Neural cell (in vitro differentiated cells): Measurements from ENCODE around the gene RAB15. TPM values are rescaled to one million over a fixed set of nuclear protein-coding genes. Genes with fewer than 3 reads are reported as not detected.
A peak's percentile ranks its signal among the peaks of the same experiment; 100 is the strongest.

ENCODE experiments used
- H2AFZ ChIP-seq: fragments of 200-600, 300-800 bp; sonication (generic), shearing (Covaris generic); 2 replicates; pipeline ENCODE4 v1.6.0; 2014; ENCODE audit warnings: low read depth, mild to moderate bottlenecking, antibody characterized with exemption, low read length, moderate library complexity
- H3F3A ChIP-seq: fragments of 200-600 bp; shearing (Covaris generic); 2 replicates; pipeline ENCODE4 v1.6.1; 2016; ENCODE audit warnings: mild to moderate bottlenecking, moderate library complexity, mixed read lengths, antibody characterized with exemption, low read length; ENCODE audit not compliant: insufficient read depth, poor library complexity, severe bottlenecking
- H3K27ac ChIP-seq: fragments of 200-600, 300-800 bp; sonication (generic), shearing (Covaris generic); 2 replicates; pipeline ENCODE4 v1.5.1; 2014; ENCODE audit warnings: mild to moderate bottlenecking, low read length, moderate library complexity
- H3K27me3 ChIP-seq: fragments of 300-800, 200-600 bp; sonication (generic), shearing (Covaris generic); 2 replicates; pipeline ENCODE4 v1.6.0; 2014; ENCODE audit warnings: mild to moderate bottlenecking, low read depth, low read length, moderate library complexity; ENCODE audit not compliant: insufficient read depth
- H3K36me3 ChIP-seq: fragments of 300-800, 200-600 bp; sonication (generic), shearing (Covaris generic); 2 replicates; pipeline ENCODE4 v1.5.1; 2014; ENCODE audit warnings: mild to moderate bottlenecking, antibody characterized with exemption, low read length, moderate library complexity; ENCODE audit not compliant: insufficient read depth
- H3K4me2 ChIP-seq: fragments of 300-800, 200-600 bp; sonication (generic), shearing (Covaris generic); 2 replicates; pipeline ENCODE4 v1.6.0; 2014; ENCODE audit warnings: mild to moderate bottlenecking, low read length
- H3K4me3 ChIP-seq: fragments of 300-800, 200-600 bp; sonication (generic), shearing (Covaris generic); 2 replicates; pipeline ENCODE4 v1.5.1; 2014; ENCODE audit warnings: mild to moderate bottlenecking, low read length, moderate library complexity
- H3K79me2 ChIP-seq: fragments of 200-600 bp; shearing (Covaris generic); replicated peaks from 2 replicates; pipeline ENCODE4 v1.6.0; 2014; ENCODE audit warnings: mild to moderate bottlenecking, low read length, moderate library complexity; ENCODE audit not compliant: insufficient read depth
- H3K9ac ChIP-seq: fragments of 300-800, 200-600 bp; sonication (generic), shearing (Covaris generic); 2 replicates; pipeline ENCODE4 v1.6.1; 2016; ENCODE audit warnings: mild to moderate bottlenecking, low read length, mixed read lengths
- H3K9me2 ChIP-seq: fragments of 200-600 bp; shearing (Covaris generic); 2 replicates; pipeline ENCODE4 v1.6.1; 2016; ENCODE audit warnings: mild to moderate bottlenecking, low read length, mixed read lengths; ENCODE audit not compliant: insufficient read depth
- H3K9me3 ChIP-seq: fragments of 200-600, 300-800 bp; sonication (generic), shearing (Covaris generic); 2 replicates; pipeline ENCODE4 v1.6.1; 2016; ENCODE audit warnings: mild to moderate bottlenecking, mixed run types, low read length, moderate library complexity, mixed read lengths
- H4K20me1 ChIP-seq: fragments of 200-600 bp; shearing (Covaris generic); 2 replicates; pipeline ENCODE4 v1.6.1; 2016; ENCODE audit warnings: mild to moderate bottlenecking, mixed run types; ENCODE audit not compliant: insufficient read depth
- CTCF ChIP-seq: fragments of 450-650 bp; IDR thresholded peaks from 2 replicates; pipeline ENCODE4 v1.5.1; 2014; ENCODE audit warnings: antibody characterized with exemption, mild to moderate bottlenecking, moderate library complexity; ENCODE audit not compliant: poor library complexity, severe bottlenecking
- EP300 ChIP-seq: fragments of 450-650 bp; conservative IDR thresholded peaks from 2 replicates; pipeline ENCODE4 v1.6.1; 2014; ENCODE audit warnings: antibody characterized with exemption, mild to moderate bottlenecking, moderate library complexity; ENCODE audit not compliant: poor library complexity, severe bottlenecking
- EZH2 ChIP-seq: fragments of 200-600, 300-800 bp; shearing (Covaris generic), sonication (generic); IDR thresholded peaks from 2 replicates; pipeline ENCODE4 v1.6.1; 2014; ENCODE audit warnings: antibody characterized with exemption, low read length, borderline replicate concordance, mild to moderate bottlenecking; ENCODE audit not compliant: insufficient read depth, poor library complexity, severe bottlenecking
- MXI1 ChIP-seq: fragments of 450-650 bp; conservative IDR thresholded peaks from 2 replicates; pipeline ENCODE4 v1.6.1; 2014; ENCODE audit warnings: antibody characterized with exemption, mild to moderate bottlenecking; ENCODE audit not compliant: poor library complexity, severe bottlenecking
- POLR2AphosphoS5 ChIP-seq: IDR thresholded peaks from 2 replicates; pipeline ENCODE4 v1.6.1; 2012
- RAD21 ChIP-seq: fragments of 450-650 bp; conservative IDR thresholded peaks from 2 replicates; pipeline ENCODE4 v1.6.1; 2014; ENCODE audit warnings: antibody characterized with exemption, mild to moderate bottlenecking, moderate library complexity
- REST ChIP-seq: IDR thresholded peaks from 2 replicates; pipeline ENCODE4 v1.6.1; 2012; ENCODE audit warnings: borderline replicate concordance
- SMC3 ChIP-seq: fragments of 450-650 bp; conservative IDR thresholded peaks from 2 replicates; pipeline ENCODE4 v1.6.1; 2014; ENCODE audit warnings: antibody characterized with exemption, mild to moderate bottlenecking, moderate library complexity; ENCODE audit not compliant: poor library complexity
- TAF1 ChIP-seq: IDR thresholded peaks from 2 replicates; pipeline ENCODE4 v1.6.1; 2012; ENCODE audit warnings: low read depth
- polyA plus RNA-seq: library from polyadenylated mRNA; depleted of rRNA; stranded (reverse); fragments of >200 nt; gene quantifications from 2 replicates; pipeline ENCODE4 v1.2.3, GENCODE V29; 2014

The RAB15 gene
- polyA plus RNA-seq, 1 donor from 2014 or later, result 42.0 TPM

- H3K36me3 ChIP-seq, result no peaks in the 10 kb centered on the region
- peak overlapping the region; percentile 95 for H3K4me2 ChIP-seq
- peak overlapping the region; percentile 58 for H2AFZ ChIP-seq
- H3K27me3 ChIP-seq, result no peaks in the 10 kb centered on the region
- no peaks in the 10 kb centered on the region for H3K9me3 ChIP-seq
- H3F3A ChIP-seq, result no peaks in the 10 kb centered on the region
- H3K27ac ChIP-seq, result peak overlapping the region; percentile 79
- H4K20me1 ChIP-seq, result no peaks in the 10 kb centered on the region
- H3K79me2 ChIP-seq, result peaks cover 11% of the 10 kb centered on the region
- H3K4me3 ChIP-seq, result peak overlapping the region; percentile 80
- H3K9me2 ChIP-seq, result no peaks in the 10 kb centered on the region
- no peak for TF ChIP-seq POLR2AphosphoS5
- TF ChIP-seq RAD21, result no peak
- TF ChIP-seq SMC3, result no peak
- TF ChIP-seq EP300, result no peak
- no peak for TF ChIP-seq REST
- TF ChIP-seq EZH2, result no peak
- TF ChIP-seq CTCF, result no peak
- TF ChIP-seq TAF1, result no peak
- TF ChIP-seq MXI1, result no peak
- peak overlapping the region; percentile 68 for H3K9ac ChIP-seq
Measured at GRCh38 chr14:64987438-64987767, 15.3 kb upstream of the RAB15 start.

GRCh38 chr14:64986648-64987437 lies 14.7 kb upstream of the RAB15 start, which contains the start of gene FNTB:
Gene FNTB, plus strand, starts transcription at chr14:64986895. Its CDS starts 59 bp downstream, at chr14:64986954.
- no peaks in the 10 kb centered on the region for H3K9me2 ChIP-seq
- peak within 1 kb of the TSS; percentile 79 for H3K27ac ChIP-seq
- H3K27me3 ChIP-seq, result no peaks in the 10 kb centered on the region
- H3K4me3 ChIP-seq, result peak within 1 kb of the TSS; percentile 80
- H3K4me2 ChIP-seq, result peak within 1 kb of the TSS; percentile 95
- no peaks in the 10 kb centered on the region for H3K36me3 ChIP-seq
- no peaks in the 10 kb centered on the region for H3F3A ChIP-seq
- peak within 1 kb of the TSS; percentile 75 for H2AFZ ChIP-seq
- H4K20me1 ChIP-seq, result no peaks in the 10 kb centered on the region
- H3K9ac ChIP-seq, result peak within 1 kb of the TSS; percentile 68
- TF ChIP-seq MXI1 (peak; percentile 98), REST (peak; percentile 83), POLR2AphosphoS5 (peak; percentile 68), SMC3 (peak; percentile 75), EP300 (peak; percentile 33), CTCF (peak; percentile 95), RAD21 (peak; percentile 76), EZH2 (no peak), TAF1 (peak; percentile 55)
- H3K9me3 ChIP-seq, result no peaks in the 10 kb centered on the region
- H3K79me2 ChIP-seq, result peaks cover 11% of the 10 kb centered on the region
